Heart right ventricle (tissue), 16 donors: ENCODE measurements around the gene IGSF3. TPM values are rescaled to one million over a fixed set of nuclear protein-coding genes. Genes with fewer than 3 reads are reported as not detected.
"Not testable (repeated sequence)": the region's sequence is repeated elsewhere in the genome, so short reads cannot be mapped to it uniquely, and the experiment has no call there.

Source experiments
- ATAC-seq, 8 donors: fragments of 200-7000 bp; cut with Tn5 transposase; one replicate each; pipeline ENCODE4 v1.9.1; 2020; ENCODE audit warnings: mild to moderate bottlenecking in 8 of 8, moderate library complexity in 8 of 8, moderate number of reproducible peaks in 1 of 8
- DNase-seq, 2 donors: peaks; one replicate each; pipeline ENCODE4 v3.0.0-alpha.2; 2020
- H3K27ac ChIP-seq, 10 donors: fragments of 200-600 bp; sonication (generic) in 2 of 10; one replicate each; pipeline versions ENCODE4 v1.5.0 to v1.8.0; 2020 to 2022; ENCODE audit warnings: mild to moderate bottlenecking in 3 of 10
- H3K27me3 ChIP-seq, 7 donors: fragments of 200-600 bp; one replicate each; pipeline ENCODE4 v1.8.0; 2021 to 2022; ENCODE audit warnings: mild to moderate bottlenecking in 2 of 7
- H3K36me3 ChIP-seq, 9 donors: fragments of 200-600 bp; sonication (generic) in 1 of 9; one replicate each; pipeline versions ENCODE4 v1.5.0 to v1.8.0; 2020 to 2022; ENCODE audit warnings: mild to moderate bottlenecking in 2 of 9
- H3K4me1 ChIP-seq, 9 donors: fragments of 200-600 bp; sonication (generic) in 1 of 9; one replicate each; pipeline versions ENCODE4 v1.5.0 to v1.8.0; 2020 to 2022; ENCODE audit warnings: mild to moderate bottlenecking in 4 of 9
- H3K4me3 ChIP-seq, 10 donors: fragments of 200-600 bp; sonication (generic) in 2 of 10; one replicate each; pipeline versions ENCODE4 v1.5.0 to v1.8.0; 2020 to 2022; ENCODE audit warnings: mild to moderate bottlenecking in 7 of 10, moderate library complexity in 2 of 10
- H3K9me3 ChIP-seq, 11 donors: fragments of 200-600 bp in 10 of 11; sonication (generic) in 2 of 11; one replicate each; pipeline versions ENCODE4 v1.5.0 to v1.8.0; 2013 to 2022; ENCODE audit warnings: mild to moderate bottlenecking in 2 of 11, control low read depth in 1 of 11, moderate library complexity in 1 of 11
- CTCF ChIP-seq, 9 donors: fragments of 200-600 bp; sonication (generic) in 2 of 9; IDR thresholded peaks; one replicate each; pipeline versions ENCODE4 v1.5.0 to v1.8.0; 2021 to 2022; ENCODE audit warnings: antibody characterized with exemption in 9 of 9, mild to moderate bottlenecking in 5 of 9, moderate library complexity in 1 of 9
- WGBS, 2 donors: extraction: QIAGEN DNeasy Blood & Tissue Kit; methylation state at CpG; one replicate each; pipeline ENCODE4 v1.1.7; 2013; ENCODE audit warnings: inconsistent platforms in 1 of 2; 5-methylcytosine and 5-hydroxymethylcytosine counted together
- intact Hi-C, 10 donors: fragments of 100-400 bp; cut with DNase I; formaldehyde crosslinking; loops; one replicate each; pipeline versions ENCODE4 v1.11.1 to v1.14.2; 2022
- polyA plus RNA-seq, 2 donors: library from polyadenylated mRNA; stranded (reverse); fragments of 200-250 nt; gene quantifications; one replicate each; pipeline ENCODE4 v1.2.3, GENCODE V29; 2013
- total RNA-seq, 10 donors: library from RNA; stranded (reverse); fragmentation: NEBNext Ultra II Directional in 3 of 10; extraction: Animal tissue kit (Norgen Biotek cat#: 25700) in 3 of 10; gene quantifications; one replicate each; pipeline versions ENCODE4 v1.2.1 to v1.2.4, GENCODE V29; 2021 to 2023
- donor health status: Arrhythmogenic right ventricular cardiomyopathy.
- donor health status: ischemic (EF 13 %, LVEDD 7.1; RV severe dilation, severe dysfunction).
- donor health status: healthy with polysubstance abuse.
- donor health status: DM: no; HTN: yes; CAD: no.
- donor health status: DM: no; HTN: no; CAD: no.
- donor health status: ischemic (EF 25% LVEDD 6.9; RV normal size, moderate dysfunction).
- donor health status: ischemic (EF 25% LVEDD 5.7; RV mildly dilated, moderate dysfunction).
- donor health status: healthy.
- donor health status: DM: yes; HTN: yes; CAD: no.
- donor health status: Ischemic cardiomyopathy.
- donor health status: ischemic (EF 35%, LVEDD 5.7; RV mildly dilated, moderate dysfunction).
- donor health status: nonischemic (EF 11% LVEDD 7.7; RV severe dilation, severe dysfunction).
- donor health status: DM: yes; HTN: yes; CAD: no.
- donor health status: PGD.
- donor health status: ischemic (EF 29% LVEDD 5.4; RV normal size, mild dysfunction).
- donor health status: nonischemic (EF 23%, LVEDD 6.1; RV moderate dilation, normal function).

Gene IGSF3
- total and polyA plus RNA-seq, 12 donors = 4.0 to 21.2 (median 12.8) TPM

- 55 to 61% methylated on average over 9 of the region's 9 CpGs for WGBS, 2 donors
- H3K27ac ChIP-seq, intact Hi-C loops, H3K4me3 ChIP-seq, DNase-seq, H3K9me3 ChIP-seq, H3K27me3 ChIP-seq: not testable (repeated sequence)
- peak in 1 of 8 donors; percentile 34 for ATAC-seq
- Histone ChIP-seq H3K36me3 (peaks cover 0 to 12% (median 0%) of the 10 kb centered on the region in 9 donors), H3K4me1 (peaks cover 0 to 24% (median 11%) of the 10 kb centered on the region in 9 donors)
These were observed 78.3 kb downstream of the IGSF3 start for GRCh38 chr1:116589101-116589735.

- 74 to 79% methylated on average over 5 of the region's 5 CpGs for WGBS, 2 donors
- Histone ChIP-seq H3K27me3 (no peaks in the 10 kb centered on the region), H3K4me3 (no peak overlapping the region), H3K9me3 (no peaks in the 10 kb centered on the region), H3K36me3 (peaks cover 0 to 23% (median 0%) of the 10 kb centered on the region in 9 donors), H3K27ac (peak overlapping the region in 6 of 10 donors; percentile 19 to 59 (median 30)), H3K4me1 (peaks cover 0 to 24% (median 7%) of the 10 kb centered on the region in 9 donors)
- intact Hi-C loops = no loop called here
- DNase-seq (no peak), ATAC-seq (peak in 5 of 8 donors; percentile 32 to 62 (median 55))
- TF ChIP-seq CTCF (IDR thresholded peaks at IDR 0.05) = no peak
These were observed 79.9 kb downstream of the IGSF3 start for GRCh38 chr1:116587501-116588227.

GRCh38 chr1:116586741-116587143, 80.8 kb downstream of the IGSF3 start:
- Histone ChIP-seq H3K27me3 (no peaks in the 10 kb centered on the region), H3K27ac (no peak overlapping the region), H3K4me3 (no peak overlapping the region), H3K4me1 (peaks cover 0 to 24% (median 7%) of the 10 kb centered on the region in 9 donors), H3K9me3 (no peaks in the 10 kb centered on the region), H3K36me3 (peaks cover 0 to 23% (median 0%) of the 10 kb centered on the region in 9 donors)
- DNase-seq (no peak), ATAC-seq (no peak)
- TF ChIP-seq CTCF (IDR thresholded peaks at IDR 0.05) = no peak
- 82 to 88% methylated on average over 3 of the region's 3 CpGs for WGBS, 2 donors
- intact Hi-C loops = no loop called here

GRCh38 chr1:116585886-116586285, 81.6 kb downstream of the IGSF3 start:
- no peak for TF ChIP-seq CTCF (IDR thresholded peaks at IDR 0.05)
- DNase-seq = no peak
- H3K27me3 ChIP-seq = no peaks in the 10 kb centered on the region
- intact Hi-C loops = no loop called here
- H3K4me1 ChIP-seq = peaks cover 0 to 27% (median 7%) of the 10 kb centered on the region in 9 donors
- ATAC-seq = no peak
- H3K4me3 ChIP-seq = no peak overlapping the region
- H3K9me3 ChIP-seq = no peaks in the 10 kb centered on the region
- no peak overlapping the region for H3K27ac ChIP-seq
- WGBS, 2 donors = 64 to 72% methylated on average over 1 of the region's 1 CpG
- peaks cover 0 to 23% (median 0%) of the 10 kb centered on the region in 9 donors for H3K36me3 ChIP-seq
